NCI-H2107 treated with DMSO at 0.1 percent for 48 hours (cell line): Measurements from ENCODE around the gene ITGB1BP1.

Experiments used
- DNase-seq: peaks from one replicate; lab custom pipeline; 2025; ENCODE audit not compliant: unreplicated experiment; lab: John Stamatoyannopoulos, UW

ITGB1BP1 gene

DNA sequence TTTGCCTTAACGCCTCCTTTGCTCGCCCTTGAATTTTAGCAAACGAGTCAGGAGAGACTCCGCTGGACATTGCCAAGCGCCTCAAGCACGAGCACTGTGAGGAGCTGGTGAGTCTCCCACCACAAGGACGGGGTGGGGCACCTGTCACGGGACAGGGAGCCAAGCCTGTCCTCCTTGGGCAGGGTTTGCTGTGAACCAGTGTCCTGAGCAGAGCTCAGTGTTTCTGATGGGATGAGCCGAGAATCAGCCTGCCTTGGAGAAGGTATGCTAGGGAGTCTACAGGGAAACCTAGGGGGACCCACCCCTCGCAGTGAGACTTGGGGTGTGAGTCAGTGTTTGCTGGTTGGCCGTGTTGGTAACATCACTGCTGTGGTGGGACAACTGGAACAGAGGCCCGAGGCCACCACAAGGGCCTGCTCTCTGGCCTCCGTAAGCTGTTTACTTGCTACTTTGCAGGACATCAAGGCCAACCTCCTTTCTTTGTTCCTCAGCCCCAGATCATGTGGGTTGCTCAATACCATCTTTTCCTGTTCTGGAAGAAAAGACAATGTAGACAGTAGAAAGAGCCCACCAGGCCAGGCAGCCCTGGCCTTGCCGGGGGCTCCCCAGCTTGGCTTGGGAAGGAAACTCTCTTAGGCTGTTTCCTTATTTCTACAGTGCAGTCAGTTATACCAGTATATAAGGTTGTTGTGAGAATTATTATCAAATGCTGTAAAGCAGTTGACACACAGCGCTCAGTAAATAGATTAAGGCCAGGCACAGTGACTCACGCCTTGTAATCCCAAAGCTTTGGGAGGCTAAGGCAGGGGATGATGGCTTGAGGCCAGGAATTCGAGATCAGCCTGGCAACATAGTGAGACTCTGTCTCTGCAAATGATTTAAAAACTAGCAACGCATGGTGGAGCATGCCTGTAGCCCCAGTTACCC is 42.4 kb downstream of the ITGB1BP1 start:
- DNase-seq, result no peak

DNA sequence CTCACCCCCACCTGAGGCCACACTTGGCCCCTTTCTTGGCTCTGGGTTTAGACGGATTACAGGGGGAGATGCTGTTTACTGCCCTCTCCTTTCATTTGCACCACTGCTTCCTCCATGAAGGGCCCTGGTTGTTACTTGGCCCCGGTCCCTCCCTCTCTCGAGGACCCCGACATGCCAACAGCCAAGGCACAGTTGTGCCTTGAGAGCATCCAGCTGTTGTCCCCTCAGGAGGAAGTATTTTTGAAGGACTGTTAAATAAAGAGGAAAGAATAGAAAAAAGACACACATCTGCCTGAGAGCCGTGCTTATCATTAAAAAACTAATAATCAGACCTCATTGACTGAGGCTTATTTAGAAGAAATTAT is 44.0 kb downstream of the ITGB1BP1 start:
- no peak for DNase-seq

DNA sequence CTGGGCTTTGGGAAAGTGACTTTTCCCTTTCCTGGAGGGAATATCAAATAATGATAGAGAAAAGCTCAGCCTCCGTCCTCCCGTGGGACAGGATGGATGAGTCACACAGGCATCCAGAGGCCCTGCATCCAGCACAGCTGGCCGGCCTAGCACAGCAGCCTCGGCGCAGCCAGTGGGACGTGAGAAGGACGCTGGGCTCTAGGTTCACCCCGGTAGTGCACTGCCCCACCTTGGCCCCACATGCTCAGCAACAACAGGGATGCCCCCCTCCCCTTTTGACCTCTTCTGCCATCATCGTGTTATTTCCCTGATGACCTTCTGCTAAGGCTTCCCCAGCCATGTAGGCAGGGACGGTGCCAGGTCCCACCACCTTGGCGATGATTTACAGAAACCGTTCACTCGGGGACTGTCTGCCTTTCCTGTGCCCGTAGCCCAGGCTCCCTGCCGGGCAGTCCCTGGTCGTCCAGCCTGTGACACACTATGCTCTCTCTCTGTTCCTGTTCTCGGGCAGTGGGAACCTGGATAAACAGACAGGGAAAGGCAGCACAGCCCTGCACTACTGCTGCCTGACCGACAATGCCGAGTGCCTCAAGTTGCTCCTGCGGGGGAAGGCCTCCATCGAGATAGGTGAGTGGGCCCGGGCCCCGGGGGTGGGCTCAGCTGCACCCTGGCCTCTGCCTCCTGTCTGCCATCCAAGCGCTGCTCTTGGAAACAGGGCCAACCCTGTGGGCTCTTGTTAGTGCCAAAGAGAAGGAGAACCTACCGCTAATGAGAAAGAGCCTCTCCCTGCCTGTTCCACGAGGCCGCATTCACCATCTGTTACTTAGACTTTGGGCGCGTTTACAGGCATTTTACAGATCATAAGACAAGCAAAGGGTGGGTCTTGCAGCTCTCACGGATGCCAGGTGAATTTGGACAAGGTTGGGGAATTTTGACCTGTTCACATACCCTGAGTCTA is 44.6 kb downstream of the ITGB1BP1 start:
- DNase-seq, result no peak

- no peak for DNase-seq
These were observed 45.7 kb downstream of the ITGB1BP1 start for GRCh38 chr2:9377461-9378097.

DNA sequence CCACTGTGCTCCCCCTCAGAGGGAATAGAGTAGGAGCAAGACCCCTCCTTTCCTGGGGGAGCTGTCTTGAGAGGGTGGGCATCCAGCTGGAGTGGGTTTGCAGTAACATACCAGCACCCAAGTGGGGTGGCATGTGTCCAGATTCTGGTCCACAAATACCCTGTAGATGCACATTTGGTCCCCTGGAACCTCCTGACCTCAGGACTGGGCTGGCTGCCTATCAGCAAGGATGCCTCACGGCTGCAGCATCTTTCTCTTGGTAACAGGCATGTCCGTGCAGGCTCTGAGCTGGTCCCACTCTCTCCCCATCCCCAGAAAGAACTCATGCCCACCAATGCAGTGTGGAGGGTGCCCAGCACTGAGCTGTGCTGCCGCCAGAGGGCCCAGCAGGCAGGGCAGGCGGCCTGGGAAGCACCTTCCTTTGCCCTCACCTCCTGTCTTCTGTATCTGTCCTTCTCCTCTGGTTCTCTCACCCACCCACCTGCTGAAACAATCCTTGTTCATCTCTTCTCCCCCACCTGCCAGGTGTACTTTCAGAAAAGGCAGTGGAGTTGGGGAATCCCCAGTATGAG is 47.4 kb downstream of the ITGB1BP1 start:
- DNase-seq, result no peak

DNA sequence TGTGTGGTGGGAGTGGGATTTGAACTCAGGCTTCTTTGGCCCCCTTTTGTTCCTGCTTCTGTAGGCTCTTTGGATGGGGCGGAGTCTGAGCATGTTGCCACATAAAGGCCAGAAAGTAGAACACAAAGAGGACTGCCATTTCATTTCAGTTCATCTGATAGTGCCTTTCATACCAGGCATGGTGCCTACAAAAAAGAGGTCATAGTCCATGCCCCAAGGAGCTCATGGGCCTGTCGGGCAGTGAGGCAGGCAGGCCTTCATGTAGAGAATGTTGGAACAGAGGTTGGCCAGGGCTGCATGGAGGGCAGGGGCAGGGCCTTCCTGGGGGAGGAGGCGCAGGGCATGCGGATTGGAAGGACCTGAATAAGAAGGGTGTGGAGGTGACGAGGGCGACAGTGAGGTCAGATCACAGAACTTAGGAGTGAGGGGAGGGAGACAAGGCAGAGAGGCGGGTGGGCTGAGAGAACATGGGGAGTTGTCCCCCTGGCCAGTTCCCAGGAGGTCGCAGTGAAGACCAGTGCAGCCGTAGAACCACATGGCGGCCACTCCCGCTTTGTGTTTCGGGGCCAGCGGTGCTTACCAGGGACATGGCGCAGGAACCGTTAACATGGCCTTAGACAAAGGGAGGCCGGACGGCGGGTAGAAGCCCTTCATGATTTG is 49.1 kb downstream of the ITGB1BP1 start:
- DNase-seq, result no peak

GRCh38 chr2:9373476-9373875 is 49.9 kb downstream of the ITGB1BP1 start:
- no peak for DNase-seq

DNA sequence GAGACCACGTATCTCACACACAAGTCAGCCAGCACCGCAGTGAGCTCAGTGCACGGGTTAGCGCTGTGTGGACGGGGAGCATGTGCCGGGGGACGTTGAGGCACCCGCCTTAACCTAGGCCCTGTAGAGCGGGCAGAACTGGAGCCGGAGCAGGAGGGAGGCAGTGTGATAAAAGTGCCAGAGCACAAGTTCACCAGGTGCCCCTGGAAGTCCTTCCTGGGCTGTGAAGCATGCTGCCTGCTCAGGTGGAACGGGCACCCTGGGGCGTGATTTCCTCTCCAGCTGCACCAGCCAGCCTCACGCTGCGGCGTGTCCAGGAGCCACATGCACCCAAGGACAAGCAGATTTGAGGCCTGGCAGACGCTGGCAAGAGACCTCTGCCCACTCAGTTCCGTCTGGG is 50.3 kb downstream of the ITGB1BP1 start:
- peak; percentile 30 for DNase-seq

DNA sequence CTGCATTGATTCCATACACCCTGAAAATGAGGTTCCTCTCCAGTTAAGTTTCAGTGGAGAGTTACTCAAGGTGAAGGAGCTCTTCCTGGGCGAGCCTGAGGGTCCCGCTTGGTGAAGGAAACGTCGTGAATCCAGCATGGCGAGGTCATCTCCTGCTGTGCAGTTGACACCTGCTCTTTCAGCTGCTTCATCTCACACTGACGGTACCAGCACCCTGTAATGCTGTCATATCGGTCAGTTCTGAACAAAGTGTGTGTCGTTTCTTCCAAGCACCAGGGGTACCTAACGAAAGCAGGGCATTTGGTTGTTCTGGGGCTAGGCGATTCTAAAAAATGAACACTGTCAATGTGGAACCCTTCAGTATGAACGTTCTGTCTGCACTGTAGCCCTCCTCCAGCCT is 52.6 kb downstream of the ITGB1BP1 start:
- no peak for DNase-seq

GRCh38 chr2:9366026-9366425 is 57.3 kb downstream of the ITGB1BP1 start:
- no peak for DNase-seq

GRCh38 chr2:9365498-9366019 is 57.8 kb downstream of the ITGB1BP1 start:
- no peak for DNase-seq

GRCh38 chr2:9364791-9365497 is 58.4 kb downstream of the ITGB1BP1 start:
- DNase-seq, result no peak

DNA sequence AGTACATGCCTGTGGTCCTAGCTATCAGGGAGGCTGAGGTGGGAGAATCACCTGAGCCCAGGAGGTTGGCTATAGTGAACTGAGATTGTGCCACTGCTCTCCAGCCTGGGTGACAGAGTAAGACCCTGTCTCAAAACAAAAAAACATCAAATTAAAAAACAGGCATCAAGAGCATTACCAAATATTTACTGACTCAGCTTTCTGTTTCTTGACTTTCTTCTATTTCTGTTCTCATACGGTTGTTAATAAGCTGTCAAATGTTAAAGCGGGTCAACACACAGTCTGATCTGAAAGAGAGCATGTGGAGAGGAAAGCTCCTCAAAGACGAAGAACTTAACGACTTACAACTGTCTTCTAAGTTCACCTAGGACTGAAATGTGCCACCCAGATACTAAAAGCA is 59.0 kb downstream of the ITGB1BP1 start:
- DNase-seq, result no peak

DNA sequence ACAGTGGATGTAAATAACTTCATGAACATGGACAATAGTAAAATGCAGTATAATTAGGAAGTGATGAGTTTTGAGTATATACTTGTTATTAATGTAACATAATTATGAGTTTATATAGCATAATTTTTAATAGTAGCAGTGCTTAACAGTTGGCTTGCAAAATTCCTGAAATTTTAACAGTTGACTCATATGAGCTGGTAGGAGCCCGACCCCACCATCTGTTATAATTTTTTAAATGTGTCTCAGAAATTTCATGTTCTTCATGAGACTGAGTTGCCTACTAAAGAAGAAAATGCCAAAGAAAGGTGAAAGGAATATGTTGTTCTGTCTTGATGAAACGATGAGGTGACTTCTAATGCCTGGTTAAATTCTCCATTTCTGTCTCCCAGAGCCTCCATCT is 62.6 kb downstream of the ITGB1BP1 start:
- DNase-seq, result no peak

GRCh38 chr2:9360110-9360509 is 63.2 kb downstream of the ITGB1BP1 start:
- no peak for DNase-seq

DNA sequence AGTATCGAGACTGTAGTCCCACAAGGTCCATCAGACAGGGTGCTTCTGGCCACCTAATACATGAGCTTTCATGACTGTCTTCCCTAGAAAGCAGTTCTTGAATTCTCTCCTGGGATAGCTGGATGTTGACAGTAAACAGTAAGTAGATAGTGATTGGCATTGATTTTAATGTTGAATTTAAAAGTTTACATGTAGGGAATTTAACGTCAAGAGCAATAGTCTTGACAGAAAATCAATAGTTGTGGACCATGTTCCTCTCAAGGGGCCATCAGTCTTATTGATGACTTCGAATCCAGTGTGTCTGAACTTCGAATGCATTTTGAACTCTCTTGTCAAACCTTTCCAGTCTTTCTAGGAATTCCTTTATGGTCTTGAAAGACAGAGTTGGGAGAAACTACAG is 63.9 kb downstream of the ITGB1BP1 start:
- no peak for DNase-seq

DNA sequence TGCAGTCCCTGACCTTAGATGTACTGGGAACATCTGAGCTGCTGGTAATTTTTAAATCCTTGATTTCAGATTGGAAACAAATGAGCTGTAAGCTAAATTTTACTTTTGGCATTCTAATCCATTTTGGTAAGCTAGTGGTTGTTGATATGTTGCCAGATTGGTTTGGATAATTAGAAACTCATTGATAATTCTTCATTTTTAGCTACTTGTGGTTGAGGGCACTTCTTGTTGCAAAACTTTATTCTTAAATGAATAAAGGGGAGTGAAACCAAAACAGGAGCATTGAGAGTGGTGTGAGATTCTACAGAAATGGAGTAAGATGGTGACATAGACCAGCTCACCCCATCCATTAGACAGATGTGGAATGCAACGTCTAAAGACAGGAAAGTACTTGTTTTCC is 64.5 kb downstream of the ITGB1BP1 start:
- no peak for DNase-seq

DNA sequence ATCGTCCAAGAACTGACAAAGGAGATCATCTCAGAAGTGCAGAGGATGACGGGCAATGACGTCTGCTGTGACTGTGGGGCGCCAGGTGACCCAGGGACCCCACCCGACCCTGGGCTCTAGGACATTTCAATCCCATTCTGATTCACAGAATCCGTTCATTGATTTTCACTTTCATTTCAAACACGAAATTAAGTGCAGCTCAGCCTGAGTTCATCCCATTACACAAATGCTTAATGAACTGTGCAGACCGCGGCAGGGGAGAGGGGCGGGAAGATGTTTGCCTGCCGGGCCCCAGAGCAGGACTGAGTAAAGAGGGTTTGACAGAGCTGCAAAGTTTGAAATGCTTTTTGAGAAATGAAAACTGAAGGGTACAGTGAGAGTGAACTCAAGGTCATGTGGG is 67.1 kb downstream of the ITGB1BP1 start:
- no peak for DNase-seq

- DNase-seq, result no peak
These were observed 67.6 kb downstream of the ITGB1BP1 start for GRCh38 chr2:9355716-9356115.

GRCh38 chr2:9355270-9355669 is 68.1 kb downstream of the ITGB1BP1 start:
- no peak for DNase-seq
